Panc1 (cell line): ENCODE results near the gene PTPN1. TPM values are rescaled to one million over a fixed set of nuclear protein-coding genes. Genes with fewer than 3 reads are reported as not detected.

Experiments
- ATAC-seq: fragments of 200-7000 bp; cut with Tn5 transposase; 2 replicates; pipeline ENCODE4 v1.9.1; 2020; ENCODE audit warnings: mild to moderate bottlenecking, moderate library complexity
- BruUV-seq: library from RNA; stranded (reverse); fragments of 400-500 nt; replicated peaks from 2 replicates; lab custom pipeline; 2021; lab: Mats Ljungman, UMichigan
- CTCF ChIA-PET: fragments of 300-600 bp; sonication (Branson Sonifier 250); formaldehyde crosslinking; loops from one replicate; lab custom pipeline; 2022; ENCODE audit warnings: antibody characterized with exemption; lab: Charles Lee
- POLR2A ChIA-PET: fragments of 300-600 bp; sonication (Branson Sonifier 250); formaldehyde crosslinking; loops from one replicate; lab custom pipeline; 2022; ENCODE audit warnings: antibody characterized with exemption; lab: Charles Lee
- DNase-seq: peaks from one replicate; pipeline ENCODE4 v3.0.0-alpha.2; 2010; ENCODE audit warnings: low read depth, low spot score
- H3K27ac ChIP-seq: 2 replicates; pipeline ENCODE4 v1.5.1; 2011; ENCODE audit warnings: mild to moderate bottlenecking, low read length, inconsistent platforms
- H3K27me3 ChIP-seq: fragments of 200-500 bp; sonication (Bioruptor generic); 2 replicates; pipeline ENCODE4 v1.6.0; 2014; ENCODE audit warnings: low read length, inconsistent platforms; ENCODE audit not compliant: control insufficient read depth, insufficient read depth
- H3K36me3 ChIP-seq: fragments of 200-500 bp; sonication (Bioruptor generic); 2 replicates; pipeline ENCODE4 v1.5.1; 2014; ENCODE audit warnings: inconsistent platforms, mild to moderate bottlenecking, low read length, moderate library complexity; ENCODE audit not compliant: control insufficient read depth, insufficient read depth
- H3K4me1 ChIP-seq: 2 replicates; pipeline ENCODE4 v1.5.1; 2011; ENCODE audit warnings: inconsistent platforms, mild to moderate bottlenecking, low read length, moderate library complexity; ENCODE audit not compliant: control insufficient read depth, insufficient read depth
- H3K4me3 ChIP-seq, 2 experiments: 2 replicates each; pipeline ENCODE4 v1.5.1; 2011 to 2012; ENCODE audit warnings: low read depth in 2 of 2, low read length in 2 of 2, mild to moderate bottlenecking in 2 of 2, inconsistent platforms in 1 of 2, moderate library complexity in 1 of 2
- H3K9me3 ChIP-seq: fragments of 200-500 bp; sonication (Bioruptor generic); 2 replicates; pipeline ENCODE4 v1.5.1; 2014; ENCODE audit warnings: low read depth, mild to moderate bottlenecking, inconsistent platforms, low read length, moderate library complexity; ENCODE audit not compliant: control insufficient read depth, insufficient read depth
- POLR2AphosphoS5 ChIP-seq: IDR thresholded peaks from 2 replicates; pipeline ENCODE4 v1.6.1; 2012; ENCODE audit warnings: mild to moderate bottlenecking, low read depth, low read length, moderate library complexity
- SIN3A ChIP-seq: IDR thresholded peaks from 2 replicates; pipeline ENCODE4 v1.6.1; 2012; ENCODE audit warnings: low read depth, mild to moderate bottlenecking, low read length, moderate library complexity, borderline replicate concordance; ENCODE audit not compliant: insufficient read depth
- TCF7L2 ChIP-seq: IDR thresholded peaks from 2 replicates; pipeline ENCODE4 v1.6.1; 2011; ENCODE audit warnings: mild to moderate bottlenecking, low read depth, low read length, inconsistent platforms
- in situ Hi-C: cut with HindIII; loops from 2 replicates; pipeline ENCODE4 v1.10.0; 2016; ENCODE audit warnings: low sequenced_read_pairs, low pct_unique_long_range_greater_than_20kb
- intact Hi-C: fragments of 100-400 bp; cut with micrococcal nuclease; formaldehyde crosslinking; loops from one replicate; pipeline ENCODE4 v1.10.0; 2022; ENCODE audit not compliant: unreplicated experiment
- total RNA-seq: library from RNA; stranded (reverse); gene quantifications from one replicate; pipeline ENCODE4 v1.2.1, GENCODE V29; 2021; ENCODE audit not compliant: unreplicated experiment
- TF ChIP-seq, protein P1 (sequence below), 2 experiments: IDR thresholded peaks; 2 replicates each; pipeline ENCODE4 v1.6.1; 2011 to 2012; ENCODE audit warnings: low read depth in 2 of 2, control low read depth in 1 of 2, low read length in 1 of 2, mild to moderate bottlenecking in 1 of 2, moderate library complexity in 1 of 2; ENCODE audit not compliant: insufficient read depth in 1 of 2
- TF ChIP-seq, protein P2 (sequence below): fragments of 450-650 bp; IDR thresholded peaks from 2 replicates; pipeline ENCODE4 v1.5.1; 2017; ENCODE audit warnings: mild to moderate bottlenecking

PTPN1 gene
- total RNA-seq, 1 experiment from 2014 or later, result 42.2 TPM

DNA sequence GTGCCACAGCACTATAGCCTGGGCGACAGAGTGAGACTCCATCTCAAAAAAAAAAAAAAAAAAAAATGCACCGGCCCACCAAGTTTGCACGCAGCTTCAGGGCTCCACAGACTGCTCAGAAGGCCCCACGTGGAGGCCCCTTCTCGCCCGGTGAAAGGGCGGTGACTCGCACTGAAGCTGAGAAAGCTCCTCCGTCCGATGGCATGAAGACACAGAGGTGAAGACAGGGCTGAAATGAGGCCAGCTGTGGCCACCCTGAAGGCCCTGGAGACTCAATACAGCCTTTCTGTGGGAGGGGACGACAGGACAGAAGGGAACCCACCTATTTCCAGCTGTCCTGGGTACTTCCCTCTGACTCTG lies 84.0 kb downstream of the PTPN1 start:
- TF ChIP-seq SIN3A, result no peak
- TF ChIP-seq TCF7L2, result no peak
- TF ChIP-seq POLR2AphosphoS5, result no peak
- TF ChIP-seq, protein P1, sequence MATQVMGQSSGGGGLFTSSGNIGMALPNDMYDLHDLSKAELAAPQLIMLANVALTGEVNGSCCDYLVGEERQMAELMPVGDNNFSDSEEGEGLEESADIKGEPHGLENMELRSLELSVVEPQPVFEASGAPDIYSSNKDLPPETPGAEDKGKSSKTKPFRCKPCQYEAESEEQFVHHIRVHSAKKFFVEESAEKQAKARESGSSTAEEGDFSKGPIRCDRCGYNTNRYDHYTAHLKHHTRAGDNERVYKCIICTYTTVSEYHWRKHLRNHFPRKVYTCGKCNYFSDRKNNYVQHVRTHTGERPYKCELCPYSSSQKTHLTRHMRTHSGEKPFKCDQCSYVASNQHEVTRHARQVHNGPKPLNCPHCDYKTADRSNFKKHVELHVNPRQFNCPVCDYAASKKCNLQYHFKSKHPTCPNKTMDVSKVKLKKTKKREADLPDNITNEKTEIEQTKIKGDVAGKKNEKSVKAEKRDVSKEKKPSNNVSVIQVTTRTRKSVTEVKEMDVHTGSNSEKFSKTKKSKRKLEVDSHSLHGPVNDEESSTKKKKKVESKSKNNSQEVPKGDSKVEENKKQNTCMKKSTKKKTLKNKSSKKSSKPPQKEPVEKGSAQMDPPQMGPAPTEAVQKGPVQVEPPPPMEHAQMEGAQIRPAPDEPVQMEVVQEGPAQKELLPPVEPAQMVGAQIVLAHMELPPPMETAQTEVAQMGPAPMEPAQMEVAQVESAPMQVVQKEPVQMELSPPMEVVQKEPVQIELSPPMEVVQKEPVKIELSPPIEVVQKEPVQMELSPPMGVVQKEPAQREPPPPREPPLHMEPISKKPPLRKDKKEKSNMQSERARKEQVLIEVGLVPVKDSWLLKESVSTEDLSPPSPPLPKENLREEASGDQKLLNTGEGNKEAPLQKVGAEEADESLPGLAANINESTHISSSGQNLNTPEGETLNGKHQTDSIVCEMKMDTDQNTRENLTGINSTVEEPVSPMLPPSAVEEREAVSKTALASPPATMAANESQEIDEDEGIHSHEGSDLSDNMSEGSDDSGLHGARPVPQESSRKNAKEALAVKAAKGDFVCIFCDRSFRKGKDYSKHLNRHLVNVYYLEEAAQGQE (IDR thresholded peaks at IDR 0.05; ENCODE audit: insufficient read depth in 1 of 2, low read depth in 2 of 2, low read length in 1 of 2), result no peak
- TF ChIP-seq, protein P2, sequence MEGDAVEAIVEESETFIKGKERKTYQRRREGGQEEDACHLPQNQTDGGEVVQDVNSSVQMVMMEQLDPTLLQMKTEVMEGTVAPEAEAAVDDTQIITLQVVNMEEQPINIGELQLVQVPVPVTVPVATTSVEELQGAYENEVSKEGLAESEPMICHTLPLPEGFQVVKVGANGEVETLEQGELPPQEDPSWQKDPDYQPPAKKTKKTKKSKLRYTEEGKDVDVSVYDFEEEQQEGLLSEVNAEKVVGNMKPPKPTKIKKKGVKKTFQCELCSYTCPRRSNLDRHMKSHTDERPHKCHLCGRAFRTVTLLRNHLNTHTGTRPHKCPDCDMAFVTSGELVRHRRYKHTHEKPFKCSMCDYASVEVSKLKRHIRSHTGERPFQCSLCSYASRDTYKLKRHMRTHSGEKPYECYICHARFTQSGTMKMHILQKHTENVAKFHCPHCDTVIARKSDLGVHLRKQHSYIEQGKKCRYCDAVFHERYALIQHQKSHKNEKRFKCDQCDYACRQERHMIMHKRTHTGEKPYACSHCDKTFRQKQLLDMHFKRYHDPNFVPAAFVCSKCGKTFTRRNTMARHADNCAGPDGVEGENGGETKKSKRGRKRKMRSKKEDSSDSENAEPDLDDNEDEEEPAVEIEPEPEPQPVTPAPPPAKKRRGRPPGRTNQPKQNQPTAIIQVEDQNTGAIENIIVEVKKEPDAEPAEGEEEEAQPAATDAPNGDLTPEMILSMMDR, result no peak
- intact Hi-C loops, result no loop called here
- in situ Hi-C loops, result no loop called here
- Histone ChIP-seq H3K9me3 (no peaks in the 10 kb centered on the region), H3K27me3 (no peaks in the 10 kb centered on the region), H3K36me3 (peaks cover 7% of the 10 kb centered on the region; the same call in 1 of the 2 replicates), H3K4me1 (peaks cover 70% of the 10 kb centered on the region), H3K27ac (peak overlapping the region; percentile 71), H3K4me3 (no peak overlapping the region)
- POLR2A ChIA-PET, result no interaction called here
- ATAC-seq (peak; percentile 3), DNase-seq (no peak)
- CTCF ChIA-PET, result no interaction called here
- no TSS peak for BruUV-seq

DNA sequence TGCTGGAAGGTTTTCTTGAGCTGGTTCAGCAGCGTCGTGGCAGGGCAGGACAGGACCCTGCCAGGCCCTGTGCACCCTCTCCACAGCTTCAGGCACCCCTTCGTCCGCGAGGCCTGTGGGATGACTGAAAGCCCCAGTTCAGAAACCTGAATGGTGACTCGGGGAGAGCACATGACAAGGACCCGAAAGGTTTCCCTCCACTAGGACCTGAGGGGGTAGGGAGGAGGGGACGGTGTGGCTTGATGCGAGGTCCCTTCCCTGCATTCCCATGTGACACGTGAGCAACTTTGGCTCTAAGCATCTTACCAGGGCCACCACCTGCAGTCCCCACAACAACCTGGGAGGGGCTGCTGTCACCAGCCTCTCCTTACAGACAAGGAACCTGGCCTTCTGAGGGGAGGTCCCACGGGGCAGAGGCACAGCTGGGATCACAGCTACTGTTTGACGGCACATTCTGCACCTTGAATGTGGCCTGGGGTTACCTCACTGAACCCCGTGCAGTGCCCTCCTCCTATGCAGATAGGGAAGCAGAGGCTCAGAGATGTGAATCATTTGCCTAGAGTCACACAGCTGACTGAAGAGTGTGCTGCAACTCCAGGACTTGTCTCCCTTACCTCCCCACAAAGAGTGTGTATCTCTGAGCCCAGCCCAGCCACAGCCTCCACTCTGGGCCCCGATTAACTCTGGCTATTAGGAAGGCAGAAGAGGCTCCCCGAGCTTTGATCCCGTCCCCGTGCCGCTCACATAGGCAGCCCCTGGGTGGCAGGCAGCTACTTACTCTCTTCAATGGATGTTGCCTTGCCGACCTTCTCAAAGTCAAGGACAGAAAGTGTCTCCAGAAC lies 84.6 kb downstream of the PTPN1 start:
- ChIA-PET POLR2A (no interaction called here), CTCF (no interaction called here)
- in situ Hi-C loops (no loop called here), intact Hi-C loops (no loop called here)
- ATAC-seq, result peak; percentile 30
- Histone ChIP-seq H3K9me3 (no peaks in the 10 kb centered on the region), H3K27ac (peak overlapping the region; percentile 71), H3K4me1 (peaks cover 67% of the 10 kb centered on the region), H3K4me3 (no peak overlapping the region), H3K27me3 (no peaks in the 10 kb centered on the region), H3K36me3 (peaks cover 5% of the 10 kb centered on the region; the same call in 1 of the 2 replicates)
- DNase-seq, result no peak
- TF ChIP-seq POLR2AphosphoS5, result 0 out of 2 replicates have a peak, but pooled peaks have one; percentile 33
- TF ChIP-seq, protein P1 (IDR thresholded peaks at IDR 0.05; ENCODE audit: insufficient read depth in 1 of 2, low read depth in 2 of 2, low read length in 1 of 2), result no peak
- no TSS peak for BruUV-seq
